K562 (cell line): Measurements from ENCODE around the gene LRRK1. TPM values are rescaled to one million over a fixed set of nuclear protein-coding genes. Genes with fewer than 3 reads are reported as not detected.
A peak's percentile ranks its signal among the peaks of the same experiment; 100 is the strongest.

Experiments used
- ARID1B ChIP-seq: fragments of 450-650 bp; IDR thresholded peaks from 2 replicates; pipeline ENCODE4 v1.6.1; 2016; ENCODE audit warnings: antibody characterized with exemption, mild to moderate bottlenecking, inconsistent platforms
- HDAC8 ChIP-seq: fragments of 450-650 bp; IDR thresholded peaks from 2 replicates; pipeline ENCODE4 v1.6.1; 2016; ENCODE audit warnings: mild to moderate bottlenecking, missing genetic modification characterization, moderate library complexity, missing compliant biosample characterization
- KLF10 ChIP-seq: fragments of 250-450 bp; sonication (Bioruptor Pico); IDR thresholded peaks from 2 replicates; pipeline ENCODE4 v1.6.1; 2021; ENCODE audit warnings: matching md5 sums
- LCOR ChIP-seq: sonication (generic); formaldehyde crosslinking; IDR thresholded peaks from 2 replicates; pipeline ENCODE4 v1.8.0; 2022; ENCODE audit warnings: mild to moderate bottlenecking, missing genetic modification reagents
- MXI1 ChIP-seq: IDR thresholded peaks from 2 replicates; pipeline ENCODE4 v1.6.1; 2011; ENCODE audit warnings: low read depth, mild to moderate bottlenecking, improper control_type of control experiment, low read length
- POU5F1 ChIP-seq: fragments of 150-350 bp; IDR thresholded peaks from 2 replicates; pipeline ENCODE4 v1.6.1; 2014; ENCODE audit warnings: borderline replicate concordance, low read length, low read depth, mild to moderate bottlenecking; ENCODE audit not compliant: partially characterized antibody
- TEAD1 ChIP-seq, 2 experiments: fragments of 450-650 bp in 1 of 2; sonication (generic) in 1 of 2; formaldehyde crosslinking; IDR thresholded peaks; 2 replicates each; pipeline versions ENCODE4 v1.4.0 to v1.8.0; 2020 to 2022; ENCODE audit warnings: mild to moderate bottlenecking in 2 of 2, missing genetic modification reagents in 1 of 2
- TEAD4 ChIP-seq, 2 experiments: sonication (generic) in 1 of 2; formaldehyde crosslinking in 1 of 2; IDR thresholded peaks; 2 replicates each; pipeline versions ENCODE4 v1.6.1 to v1.8.0; 2012 to 2022; ENCODE audit warnings: borderline replicate concordance in 1 of 2, inconsistent platforms in 1 of 2, low read length in 1 of 2, mild to moderate bottlenecking in 1 of 2, missing genetic modification reagents in 1 of 2
- ZBTB17 ChIP-seq: fragments of 450-650 bp; formaldehyde crosslinking; IDR thresholded peaks from 2 replicates; pipeline ENCODE4 v1.4.0; 2020; ENCODE audit warnings: mild to moderate bottlenecking
- ZNF407 ChIP-seq: fragments of 450-650 bp; IDR thresholded peaks from 2 replicates; pipeline ENCODE4 v1.6.1; 2016; ENCODE audit warnings: low read depth
- polyA plus RNA-seq, 8 experiments: library from polyadenylated mRNA; depleted of rRNA in 4 of 8; stranded (reverse) in 5 of 8; unstranded in 3 of 8; fragments of >200 nt; fragmentation: Nextera tagmentation in 2 of 8; fragmentation: Illumina TruSeq in 1 of 8; extraction: Ambion mirVana in 2 of 8; extraction: Trizol in 1 of 8; gene quantifications; 2 replicates each; pipeline versions ENCODE4 v1.2.1 to v1.2.3, GENCODE V29; 2011 to 2014; ENCODE audit warnings: inconsistent platforms in 1 of 8, missing spikeins in 1 of 8
- total RNA-seq, 7 experiments: library from RNA; depleted of rRNA in 6 of 7; stranded (reverse); fragments of >200 nt in 6 of 7; fragmentation: Illumina TruSeq in 2 of 7; extraction: Trizol in 2 of 7; gene quantifications; 2 replicates each; pipeline versions ENCODE4 v1.2.1 to v1.2.3, GENCODE V29; 2011 to 2021; ENCODE audit warnings: low replicate concordance in 1 of 7
- TF ChIP-seq, protein P1 (sequence below): sonication (generic); formaldehyde crosslinking; IDR thresholded peaks from 2 replicates; pipeline ENCODE4 v1.8.0; 2022; ENCODE audit warnings: missing genetic modification reagents, mild to moderate bottlenecking, moderate library complexity, borderline replicate concordance

LRRK1 gene
- total and polyA plus RNA-seq, 9 of the 15 experiments (the other 6 are each of a cell fraction or from before 2014, with no cell fraction given): 0.01 to 1.5 (median 0.11) TPM

- TF ChIP-seq ARID1B (peak; percentile 79), LCOR (peak; percentile 80), TEAD4 (IDR thresholded peaks at IDR 0.05; ENCODE audit: low read length) (peak; percentile 56), TEAD4 (CRISPR knock-in tag; IDR thresholded peaks at IDR 0.05; ENCODE audit: borderline replicate concordance) (no peak), POU5F1 (no peak), ZBTB17 (CRISPR knock-in tag) (0 out of 2 replicates have a peak, but pooled peaks have one; percentile 45), MXI1 (no peak), ZNF407 (no peak), KLF10 (CRISPR knock-in tag) (no peak), TEAD1 (CRISPR knock-in tag; IDR thresholded peaks at IDR 0.05) (0 out of 4 replicates have a peak, but pooled peaks of 1 of the 2 experiments have one; percentile 49), HDAC8 (tag) (no peak)
- TF ChIP-seq, protein P1, sequence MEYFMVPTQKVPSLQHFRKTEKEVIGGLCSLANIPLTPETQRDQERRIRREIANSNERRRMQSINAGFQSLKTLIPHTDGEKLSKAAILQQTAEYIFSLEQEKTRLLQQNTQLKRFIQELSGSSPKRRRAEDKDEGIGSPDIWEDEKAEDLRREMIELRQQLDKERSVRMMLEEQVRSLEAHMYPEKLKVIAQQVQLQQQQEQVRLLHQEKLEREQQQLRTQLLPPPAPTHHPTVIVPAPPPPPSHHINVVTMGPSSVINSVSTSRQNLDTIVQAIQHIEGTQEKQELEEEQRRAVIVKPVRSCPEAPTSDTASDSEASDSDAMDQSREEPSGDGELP: peak; percentile 65
Observed at GRCh38 chr15:101008158-101009139, 89.3 kb downstream of the LRRK1 start (continued).
